ENCODE data around the gene LNX1.
"Not testable (repeated sequence)": the region's sequence is repeated elsewhere in the genome, so short reads cannot be mapped to it uniquely, and the experiment has no call there.

- TF ChIP-seq CTCF, EZH2phosphoT487, EZH2 (IDR thresholded peaks at IDR 0.05): not testable (repeated sequence)
These were observed 124.7 kb downstream of the LNX1 start for GRCh38 chr4:53466576-53466975.

All from neural progenitor cell (in vitro differentiated cells).